Activated B cell treated with CpG ODN at 0.5 μM for 24 hours (primary cell): ENCODE data around the gene TMC6. TPM values are rescaled to one million over a fixed set of nuclear protein-coding genes. Genes with fewer than 3 reads are reported as not detected.

Source experiments
- ATAC-seq: fragments of 200-7000 bp; cut with Tn5 transposase; one replicate; pipeline ENCODE4 v1.10.0; 2021; ENCODE audit warnings: low read depth, mild to moderate bottlenecking, moderate library complexity
- CTCF ChIA-PET: fragments of 350-600 bp; sonication (Branson Sonifier 250); formaldehyde crosslinking; loops from one replicate; lab custom pipeline; 2021; ENCODE audit warnings: antibody characterized with exemption; lab: Charles Lee
- POLR2A ChIA-PET: fragments of 350-600 bp; sonication (Branson Sonifier 250); formaldehyde crosslinking; loops from one replicate; lab custom pipeline; 2021; ENCODE audit warnings: antibody characterized with exemption; lab: Charles Lee
- DNase-seq: peaks from one replicate; pipeline ENCODE4 v3.0.0; 2022
- H3K27ac Mint-ChIP-seq: one replicate; pipeline ENCODE4 v1.8.0; 2020; ENCODE audit warnings: mixed read lengths
- H3K27me3 Mint-ChIP-seq: one replicate; pipeline ENCODE4 v1.8.0; 2021; ENCODE audit warnings: mixed read lengths
- H3K36me3 Mint-ChIP-seq: one replicate; pipeline ENCODE4 v1.8.0; 2021; ENCODE audit warnings: low read depth, mixed read lengths
- H3K4me1 Mint-ChIP-seq: one replicate; pipeline ENCODE4 v1.8.0; 2021; ENCODE audit warnings: mixed read lengths
- H3K4me3 Mint-ChIP-seq: one replicate; pipeline ENCODE4 v1.8.0; 2020; ENCODE audit warnings: mild to moderate bottlenecking, mixed read lengths
- H3K9me3 Mint-ChIP-seq: one replicate; pipeline ENCODE4 v1.8.0; 2020; ENCODE audit warnings: mixed read lengths
- CTCF ChIP-seq: fragments of 200-600 bp; IDR thresholded peaks from one replicate; pipeline ENCODE4 v1.8.0; 2022; ENCODE audit warnings: antibody characterized with exemption, mild to moderate bottlenecking
- intact Hi-C: fragments of 100-400 bp; cut with micrococcal nuclease; formaldehyde crosslinking; loops from one replicate; pipeline ENCODE4 v1.15.1; 2024
- total RNA-seq: library from RNA; stranded (reverse); gene quantifications from 2 replicates; pipeline ENCODE4 v1.2.3, GENCODE V29; 2022

TMC6 gene
- total RNA-seq, 1 donor from 2014 or later: 896 TPM

DNA sequence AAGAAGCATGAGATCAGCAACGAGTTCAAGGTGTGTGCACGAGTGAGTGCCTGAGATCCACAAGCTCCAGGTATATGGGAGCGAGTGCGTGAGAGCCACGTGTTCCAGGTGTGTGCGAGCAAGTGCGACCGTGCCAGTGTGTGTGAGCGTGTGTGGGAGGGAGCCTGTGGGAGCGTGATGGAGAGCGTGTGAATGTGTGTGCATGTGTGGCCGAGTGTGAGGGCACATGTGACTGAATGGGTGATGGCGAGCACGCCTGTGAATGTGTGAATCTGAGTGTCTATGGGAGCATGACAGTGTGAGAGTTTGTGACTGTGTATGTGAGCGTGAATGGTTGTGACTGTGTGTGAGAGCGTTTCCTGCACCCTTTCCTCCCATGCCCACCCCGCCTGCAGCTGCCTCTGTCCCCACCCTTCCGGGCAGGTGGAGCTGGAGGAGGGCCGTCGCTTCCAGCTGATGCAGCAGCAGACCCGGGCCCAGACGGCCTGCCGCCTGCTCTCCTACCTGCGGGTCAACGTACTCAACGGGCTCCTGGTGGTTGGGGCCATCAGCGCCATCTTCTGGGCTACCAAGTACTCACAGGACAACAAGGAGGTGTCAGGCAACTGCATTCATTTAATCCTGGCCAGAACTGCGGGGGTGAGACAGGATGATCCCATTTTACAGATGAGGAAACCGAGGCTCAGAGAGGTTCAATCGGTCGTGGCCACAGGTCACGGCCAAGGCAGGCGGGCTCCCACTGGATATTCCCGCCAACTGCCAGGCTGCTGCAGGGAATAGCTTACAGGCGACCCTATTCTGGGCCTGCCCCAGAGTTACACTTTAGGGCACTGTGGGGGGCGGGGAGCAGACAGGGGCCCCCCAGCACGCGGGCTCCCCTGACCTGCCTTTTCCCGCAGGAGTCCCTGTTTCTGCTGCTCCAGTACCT lies 5.7 kb upstream of the TMC6 start:
- POLR2A ChIA-PET: interaction anchor here (0.6 to 48.2 kb wide), 6 partner anchors 3 to 176 kb away, joined by 3 to 2404 read pairs (median 531); partner anchors contain the start of genes AFMID, C17orf99, SYNGR2 and TK1
- ATAC-seq: peak; percentile 15
- H3K36me3 Mint-ChIP-seq: peaks cover 55% of the 10 kb centered on the region

DNA sequence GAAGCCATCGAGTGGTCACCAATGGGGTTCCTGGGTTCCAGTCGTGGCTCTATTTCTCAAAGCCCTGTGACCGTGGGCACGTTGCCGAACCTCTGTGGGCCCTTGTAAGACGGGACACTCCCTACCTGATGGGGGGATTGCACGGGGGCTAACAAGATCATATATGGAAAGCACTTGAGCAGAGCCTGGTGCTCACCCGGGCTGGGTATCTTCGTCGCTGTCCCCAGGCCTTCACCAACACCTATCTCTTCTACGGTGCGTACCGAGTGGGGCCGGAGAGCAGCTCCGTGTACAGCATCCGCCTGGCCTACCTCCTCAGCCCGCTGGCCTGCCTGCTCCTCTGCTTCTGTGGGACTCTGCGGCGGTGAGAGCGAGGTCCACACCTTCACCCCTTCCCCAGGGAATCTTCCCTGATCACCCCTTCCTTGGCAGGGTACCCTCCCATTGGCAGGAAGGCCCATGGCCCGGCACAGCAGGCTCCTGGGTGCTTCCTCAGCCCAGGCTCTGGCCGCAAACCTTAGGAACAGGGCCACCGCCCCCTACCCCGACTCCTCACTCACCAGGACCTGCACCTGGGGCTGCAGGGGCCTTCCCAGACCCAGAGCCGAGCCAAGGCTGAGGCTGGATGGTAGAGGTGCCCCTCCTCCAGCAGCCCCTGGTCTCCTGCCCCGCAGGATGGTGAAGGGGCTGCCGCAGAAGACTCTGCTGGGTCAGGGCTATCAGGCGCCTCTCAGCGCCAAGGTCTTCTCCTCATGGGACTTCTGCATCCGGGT lies 4.8 kb upstream of the TMC6 start:
- ATAC-seq (no peak), DNase-seq (no peak)
- H3K36me3 Mint-ChIP-seq: peaks cover 55% of the 10 kb centered on the region
- no peak for TF ChIP-seq CTCF
- intact Hi-C loops: loop anchor here (5.0 kb wide), 4 partner anchors 119 to 811 kb away; no protein-coding TSS in a partner anchor
- H3K27ac Mint-ChIP-seq: peak overlapping the region; percentile 81
- ChIA-PET POLR2A (interaction anchor here (3.1 to 48.2 kb wide), 4 partner anchors 2 to 40 kb away, joined by 22 to 2404 read pairs (median 1040); partner anchors contain the start of genes AFMID, C17orf99, SYNGR2 and TK1), CTCF (interaction anchor here (0.6 to 15.7 kb wide), 6 partner anchors 8 to 117 kb away, joined by 3 to 220 read pairs (median 6); no protein-coding TSS in a partner anchor)
- H3K27me3 Mint-ChIP-seq: no peaks in the 10 kb centered on the region
- H3K9me3 Mint-ChIP-seq: no peaks in the 10 kb centered on the region
- H3K4me3 Mint-ChIP-seq: peak overlapping the region; percentile 95
- peaks cover 84% of the 10 kb centered on the region for H3K4me1 Mint-ChIP-seq

More for the DNA sequence above, 5.7 kb upstream of the TMC6 start:
- intact Hi-C loops: loop anchor here (1.0 to 5.0 kb wide), 6 partner anchors 22 to 812 kb away; no protein-coding TSS in a partner anchor
- peak overlapping the region; percentile 95 for H3K4me3 Mint-ChIP-seq
- H3K27me3 Mint-ChIP-seq: no peaks in the 10 kb centered on the region
- peak overlapping the region; percentile 81 for H3K27ac Mint-ChIP-seq
- H3K4me1 Mint-ChIP-seq: peaks cover 87% of the 10 kb centered on the region
- no peaks in the 10 kb centered on the region for H3K9me3 Mint-ChIP-seq
- DNase-seq: peak; percentile 59
- CTCF ChIA-PET: interaction anchor here (0.7 to 15.7 kb wide), 9 partner anchors 14 to 116 kb away, joined by 3 to 220 read pairs (median 4); no protein-coding TSS in a partner anchor
- peak; percentile 69 for TF ChIP-seq CTCF

DNA sequence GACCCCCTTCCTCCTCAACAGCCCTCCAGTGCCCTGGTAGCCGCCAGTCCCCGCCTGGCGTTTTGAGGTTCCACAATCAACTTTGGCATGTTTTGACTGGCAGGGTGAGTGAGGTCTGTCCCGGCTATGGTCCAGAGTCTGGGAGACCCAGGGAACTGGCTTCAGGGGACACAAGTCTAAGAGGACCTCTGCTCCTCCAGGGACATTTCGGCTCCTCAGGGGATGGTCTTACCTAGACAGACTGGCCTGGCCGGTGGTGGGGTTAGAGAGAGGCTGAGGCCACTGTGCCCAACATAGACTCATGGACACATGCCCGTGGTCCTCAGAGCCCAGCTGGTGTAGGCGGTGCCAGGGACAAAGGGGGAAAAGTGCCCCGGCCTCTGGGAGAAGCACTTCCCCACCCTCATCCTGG lies 4.2 kb upstream of the TMC6 start:
- Mint-ChIP-seq H3K4me3 (peak overlapping the region; percentile 95), H3K27me3 (no peaks in the 10 kb centered on the region), H3K27ac (peak overlapping the region; percentile 81), H3K9me3 (no peaks in the 10 kb centered on the region), H3K4me1 (peaks cover 78% of the 10 kb centered on the region), H3K36me3 (peaks cover 55% of the 10 kb centered on the region)
- ChIA-PET POLR2A (interaction anchor here (0.7 to 48.2 kb wide), 6 partner anchors 1 to 791 kb away, joined by 3 to 2404 read pairs (median 524); partner anchors contain the start of genes AFMID, C17orf99, SYNGR2 and TK1), CTCF (interaction anchor here (0.6 to 15.7 kb wide), 4 partner anchors 9 to 42 kb away, joined by 3 to 220 read pairs (median 8); no protein-coding TSS in a partner anchor)
- TF ChIP-seq CTCF: no peak
- ATAC-seq (no peak), DNase-seq (no peak)
- intact Hi-C loops: loop anchor here (1.0 to 5.0 kb wide), 9 partner anchors 8 to 810 kb away; partner anchors contain the start of gene SYNGR2

GRCh38 chr17:78132084-78132676 lies 3.6 kb upstream of the TMC6 start:
- Mint-ChIP-seq H3K27me3 (no peaks in the 10 kb centered on the region), H3K36me3 (peaks cover 51% of the 10 kb centered on the region), H3K9me3 (no peaks in the 10 kb centered on the region), H3K4me1 (peaks cover 74% of the 10 kb centered on the region), H3K4me3 (peak overlapping the region; percentile 95), H3K27ac (peak overlapping the region; percentile 81)
- peak; percentile 85 for DNase-seq
- intact Hi-C loops: loop anchor here (1.0 to 5.0 kb wide), 9 partner anchors 8 to 810 kb away; partner anchors contain the start of gene SYNGR2
- ChIA-PET POLR2A (interaction anchor here (0.6 to 48.2 kb wide), 7 partner anchors 1 to 792 kb away, joined by 3 to 2404 read pairs (median 7); partner anchors contain the start of genes AFMID, C17orf99, SYNGR2 and TK1), CTCF (interaction anchor here (1.0 to 15.7 kb wide), 3 partner anchors 9 to 43 kb away, joined by 3 to 220 read pairs (median 14); no protein-coding TSS in a partner anchor)
- no peak for TF ChIP-seq CTCF
- peak; percentile 65 for ATAC-seq
